PFSK-1 (cell line): ENCODE results near the gene PTPDC1.

ENCODE experiments used
- POLR2AphosphoS5 ChIP-seq: IDR thresholded peaks from 2 replicates; pipeline ENCODE4 v1.6.1; 2012; ENCODE audit warnings: low read depth, mild to moderate bottlenecking, control low read depth, low read length, moderate library complexity
- REST ChIP-seq, 2 experiments: IDR thresholded peaks; 2 replicates each; pipeline versions ENCODE4 v1.6.1 to v1.8.0; 2011 to 2012; ENCODE audit warnings: low read depth in 2 of 2, low read length in 2 of 2, control low read depth in 1 of 2, inconsistent platforms in 1 of 2, mild to moderate bottlenecking in 1 of 2, moderate library complexity in 1 of 2; ENCODE audit not compliant: insufficient read depth in 1 of 2
- SIN3A ChIP-seq: IDR thresholded peaks from 2 replicates; pipeline ENCODE4 v1.6.1; 2012; ENCODE audit warnings: mild to moderate bottlenecking, low read length, moderate library complexity, borderline replicate concordance; ENCODE audit not compliant: insufficient read depth
- TAF1 ChIP-seq: IDR thresholded peaks from 2 replicates; pipeline ENCODE4 v1.6.1; 2012; ENCODE audit warnings: low read length, control low read depth, borderline replicate concordance; ENCODE audit not compliant: insufficient read depth

- TF ChIP-seq TAF1 (no peak), POLR2AphosphoS5 (no peak), REST (IDR thresholded peaks at IDR 0.05; ENCODE audit: insufficient read depth in 1 of 2, low read depth in 2 of 2, low read length in 2 of 2) (no peak), SIN3A (no peak)
Measured at GRCh38 chr9:94111446-94111845, 27.2 kb downstream of the PTPDC1 start.
